GM12878 (cell line): ENCODE measurements around the gene SUPT3H. TPM values are rescaled to one million over a fixed set of nuclear protein-coding genes. Genes with fewer than 3 reads are reported as not detected.

Experiments used
- ATAC-seq: fragments of 200-7000 bp; cut with Tn5 transposase; 3 replicates; pipeline ENCODE4 v1.9.1; 2020; ENCODE audit warnings: mild to moderate bottlenecking, moderate library complexity
- BruUV-seq: library from RNA; stranded (reverse); fragments of 400-500 nt; replicated peaks from 2 replicates; lab custom pipeline; 2021; lab: Mats Ljungman, UMichigan
- CTCF ChIA-PET: fragments of 300-600 bp; sonication (Branson Sonifier 250); formaldehyde crosslinking; extraction: SDS; loops from one replicate; lab custom pipeline; 2021; ENCODE audit warnings: inconsistent platforms; lab: Yijun Ruan, JAX
- POLR2A ChIA-PET: fragments of 350-600 bp; formaldehyde crosslinking; extraction: SDS; loops from one replicate; lab custom pipeline; 2021; ENCODE audit warnings: inconsistent platforms; lab: Charles Lee
- RAD21 ChIA-PET: fragments of 300-600 bp; sonication (Branson Sonifier 250); formaldehyde crosslinking; loops from one replicate; lab custom pipeline; 2023; ENCODE audit warnings: antibody characterized with exemption; ENCODE audit not compliant: unreplicated experiment; lab: Charles Lee
- SMC1A ChIA-PET: fragments of 300-600 bp; sonication (Branson Sonifier 250); formaldehyde crosslinking; loops from one replicate; lab custom pipeline; 2023; ENCODE audit not compliant: unreplicated experiment, uncharacterized antibody; lab: Charles Lee
- DNase-seq: peaks from one replicate; pipeline ENCODE4 v3.0.0-alpha.2; 2011; ENCODE audit warnings: low read depth, low spot score
- FAIRE-seq: peaks from 3 replicates; lab custom pipeline; 2011; peaks lifted over from hg19 to GRCh38; lab: Jason Lieb, UNC
- H2AFZ ChIP-seq: 2 replicates; pipeline ENCODE4 v1.6.0; 2011; ENCODE audit warnings: low read depth, low read length, control low read depth; ENCODE audit not compliant: control insufficient read depth
- H3K27ac ChIP-seq: 2 replicates; pipeline ENCODE4 v1.5.1; 2011; ENCODE audit warnings: control low read depth; ENCODE audit not compliant: control insufficient read depth, insufficient read depth
- H3K27me3 ChIP-seq, 2 experiments: replicated peaks in 1 of 2; 2 replicates each; pipeline versions ENCODE4 v1.6.0 to v1.6.1; 2011; ENCODE audit warnings: low read length in 1 of 2; ENCODE audit not compliant: control insufficient read depth in 2 of 2, insufficient read depth in 2 of 2
- H3K36me3 ChIP-seq, 2 experiments: 2 replicates each; pipeline ENCODE4 v1.5.1; 2011; ENCODE audit warnings: low read length in 1 of 2; ENCODE audit not compliant: control insufficient read depth in 2 of 2, insufficient read depth in 2 of 2
- H3K4me1 ChIP-seq: 2 replicates; pipeline ENCODE4 v1.6.1; 2011; ENCODE audit warnings: mild to moderate bottlenecking, low read length, moderate library complexity, mixed read lengths; ENCODE audit not compliant: control insufficient read depth, insufficient read depth
- H3K4me2 ChIP-seq: 2 replicates; pipeline ENCODE4 v1.6.0; 2011; ENCODE audit warnings: control low read depth; ENCODE audit not compliant: control insufficient read depth, insufficient read depth
- H3K4me3 ChIP-seq: fragments of 200-600 bp; sonication (generic); 2 replicates; pipeline ENCODE4 v1.5.1; 2016
- H3K79me2 ChIP-seq: 2 replicates; pipeline ENCODE4 v1.6.0; 2011; ENCODE audit warnings: low read length; ENCODE audit not compliant: control insufficient read depth, insufficient read depth
- H3K9ac ChIP-seq: 2 replicates; pipeline ENCODE4 v1.8.0; 2011; ENCODE audit warnings: low read length, control low read depth, mixed read lengths; ENCODE audit not compliant: control insufficient read depth, insufficient read depth
- H3K9me3 ChIP-seq: replicated peaks from 3 replicates; pipeline ENCODE4 v1.5.1; 2011; ENCODE audit warnings: mild to moderate bottlenecking, low read length; ENCODE audit not compliant: control insufficient read depth, insufficient read depth
- H4K20me1 ChIP-seq: 2 replicates; pipeline ENCODE4 v1.6.0; 2011; ENCODE audit not compliant: control insufficient read depth, insufficient read depth
- NBN ChIP-seq: fragments of 450-650 bp; IDR thresholded peaks from 2 replicates; pipeline ENCODE4 v1.6.1; 2016
- SREBF2 ChIP-seq: IDR thresholded peaks from 2 replicates; pipeline ENCODE4 v1.6.1; 2012; ENCODE audit warnings: mild to moderate bottlenecking, low read length
- TCF12 ChIP-seq: IDR thresholded peaks from 2 replicates; pipeline ENCODE4 v1.6.1; 2011; ENCODE audit warnings: low read depth, mild to moderate bottlenecking, low read length
- YBX1 ChIP-seq: fragments of 450-650 bp; IDR thresholded peaks from 2 replicates; pipeline ENCODE4 v1.6.1; 2016; ENCODE audit warnings: antibody characterized with exemption
- WGBS: methylation state at CpG from one replicate; pipeline ENCODE4 v1.1.6; 2016; ENCODE audit warnings: low lambda C conversion rate; ENCODE audit not compliant: insufficient replicate concordance, insufficient coverage; ENCODE audit errors: missing lambda C conversion rate; 5-methylcytosine and 5-hydroxymethylcytosine counted together
- in situ Hi-C: fragments of 300-500 bp; cut with MboI; formaldehyde crosslinking; loops from 9 replicates; pipeline ENCODE4 v1.14.3; 2018; ENCODE audit warnings: mixed read lengths
- intact Hi-C: fragments of 100-400 bp; cut with micrococcal nuclease; formaldehyde crosslinking; loops from one replicate; pipeline ENCODE4 v1.14.2; 2022; ENCODE audit not compliant: unreplicated experiment
- polyA plus RNA-seq, 11 experiments: library from polyadenylated mRNA; depleted of rRNA in 4 of 11; unstranded in 6 of 11; stranded (reverse) in 5 of 11; fragments of >200 nt; fragmentation: Nextera tagmentation in 4 of 11; fragmentation: Illumina TruSeq in 1 of 11; extraction: Ambion mirVana in 4 of 11; extraction: Trizol in 1 of 11; gene quantifications; 1 replicate in 1 of 11; 2 replicates in 10 of 11; pipeline versions ENCODE4 v1.2.1 to v1.2.3, GENCODE V29; 2011 to 2016; ENCODE audit warnings: inconsistent platforms in 2 of 11, missing spikeins in 2 of 11, low read depth in 1 of 11
- total RNA-seq, 4 experiments: library from RNA; depleted of rRNA in 3 of 4; stranded (reverse); fragments of >200 nt in 3 of 4; fragmentation: Illumina TruSeq in 1 of 4; extraction: Trizol in 1 of 4; gene quantifications; 2 replicates each; pipeline versions ENCODE4 v1.2.1 to v1.2.3, GENCODE V29; 2013 to 2021
- TF ChIP-seq, protein P1 (sequence below): fragments of 450-650 bp; formaldehyde crosslinking; IDR thresholded peaks from 2 replicates; pipeline ENCODE4 v1.5.0; 2022; ENCODE audit warnings: mild to moderate bottlenecking, missing genetic modification characterization
- TF ChIP-seq, protein P2 (sequence below): IDR thresholded peaks from 2 replicates; pipeline ENCODE4 v1.6.1; 2011; ENCODE audit warnings: borderline replicate concordance, low read depth, mild to moderate bottlenecking, moderate library complexity, mixed read lengths, low read length; ENCODE audit not compliant: insufficient read depth; ENCODE audit errors: extremely low read length

SUPT3H gene
- total and polyA plus RNA-seq, 10 of the 15 experiments (the other 5 are each of a cell fraction or from before 2014, with no cell fraction given), result 0.51 to 3.7 (median 2.0) TPM

DNA sequence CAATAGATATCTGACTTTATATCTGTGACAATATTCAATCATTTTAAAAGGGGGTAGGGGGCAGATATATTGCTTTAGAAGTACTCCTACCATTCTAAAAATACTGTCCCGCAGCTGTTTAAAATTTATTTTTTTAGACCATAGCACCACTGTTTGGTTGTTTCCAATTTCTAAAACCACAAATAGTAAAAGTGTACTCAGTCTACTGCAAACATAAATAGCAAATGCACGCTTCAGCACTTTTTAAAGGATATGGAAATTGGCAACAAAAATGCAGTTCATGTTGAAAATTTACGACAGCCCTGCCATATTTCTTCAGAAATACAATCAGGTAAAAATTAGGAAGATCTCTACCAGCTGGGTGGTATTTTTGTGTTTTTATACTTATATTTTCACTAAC lies 181.6 kb downstream of the SUPT3H start:
- SMC1A ChIA-PET, result interaction anchor here (0.7 to 1.4 kb wide), 3 partner anchors 14 to 519 kb away, joined by 3 to 4 read pairs (median 4); no protein-coding TSS in a partner anchor
- H3K9ac ChIP-seq, result no peak overlapping the region
- TF ChIP-seq, protein P1, sequence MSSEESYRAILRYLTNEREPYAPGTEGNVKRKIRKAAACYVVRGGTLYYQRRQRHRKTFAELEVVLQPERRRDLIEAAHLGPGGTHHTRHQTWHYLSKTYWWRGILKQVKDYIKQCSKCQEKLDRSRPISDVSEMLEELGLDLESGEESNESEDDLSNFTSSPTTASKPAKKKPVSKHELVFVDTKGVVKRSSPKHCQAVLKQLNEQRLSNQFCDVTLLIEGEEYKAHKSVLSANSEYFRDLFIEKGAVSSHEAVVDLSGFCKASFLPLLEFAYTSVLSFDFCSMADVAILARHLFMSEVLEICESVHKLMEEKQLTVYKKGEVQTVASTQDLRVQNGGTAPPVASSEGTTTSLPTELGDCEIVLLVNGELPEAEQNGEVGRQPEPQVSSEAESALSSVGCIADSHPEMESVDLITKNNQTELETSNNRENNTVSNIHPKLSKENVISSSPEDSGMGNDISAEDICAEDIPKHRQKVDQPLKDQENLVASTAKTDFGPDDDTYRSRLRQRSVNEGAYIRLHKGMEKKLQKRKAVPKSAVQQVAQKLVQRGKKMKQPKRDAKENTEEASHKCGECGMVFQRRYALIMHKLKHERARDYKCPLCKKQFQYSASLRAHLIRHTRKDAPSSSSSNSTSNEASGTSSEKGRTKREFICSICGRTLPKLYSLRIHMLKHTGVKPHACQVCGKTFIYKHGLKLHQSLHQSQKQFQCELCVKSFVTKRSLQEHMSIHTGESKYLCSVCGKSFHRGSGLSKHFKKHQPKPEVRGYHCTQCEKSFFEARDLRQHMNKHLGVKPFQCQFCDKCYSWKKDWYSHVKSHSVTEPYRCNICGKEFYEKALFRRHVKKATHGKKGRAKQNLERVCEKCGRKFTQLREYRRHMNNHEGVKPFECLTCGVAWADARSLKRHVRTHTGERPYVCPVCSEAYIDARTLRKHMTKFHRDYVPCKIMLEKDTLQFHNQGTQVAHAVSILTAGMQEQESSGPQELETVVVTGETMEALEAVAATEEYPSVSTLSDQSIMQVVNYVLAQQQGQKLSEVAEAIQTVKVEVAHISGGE (CRISPR knock-in tag), result no peak
- TF ChIP-seq, protein P2, sequence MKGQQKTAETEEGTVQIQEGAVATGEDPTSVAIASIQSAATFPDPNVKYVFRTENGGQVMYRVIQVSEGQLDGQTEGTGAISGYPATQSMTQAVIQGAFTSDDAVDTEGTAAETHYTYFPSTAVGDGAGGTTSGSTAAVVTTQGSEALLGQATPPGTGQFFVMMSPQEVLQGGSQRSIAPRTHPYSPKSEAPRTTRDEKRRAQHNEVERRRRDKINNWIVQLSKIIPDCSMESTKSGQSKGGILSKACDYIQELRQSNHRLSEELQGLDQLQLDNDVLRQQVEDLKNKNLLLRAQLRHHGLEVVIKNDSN, result no peak
- no peak for TF ChIP-seq YBX1
- TF ChIP-seq TCF12, result no peak
- TF ChIP-seq SREBF2, result no peak
- TF ChIP-seq NBN, result no peak
- TF ChIP-seq, all 136 proteins: peak for 0
- intact Hi-C loops (no loop called here), in situ Hi-C loops (no loop called here)
- no peaks in the 10 kb centered on the region for H4K20me1 ChIP-seq
- H3K36me3 ChIP-seq, result no peaks in the 10 kb centered on the region
- no peak overlapping the region for H3K27ac ChIP-seq
- ATAC-seq (no peak), FAIRE-seq (no peak), DNase-seq (no peak)
- no TSS peak for BruUV-seq
- no peak overlapping the region for H3K4me2 ChIP-seq
- 73% methylated on average over 3 of the region's 3 CpGs for WGBS
- no peak overlapping the region for H3K4me3 ChIP-seq
- POLR2A ChIA-PET, result no interaction called here
- H3K9me3 ChIP-seq, result no peaks in the 10 kb centered on the region
- H3K27me3 ChIP-seq, result no peaks in the 10 kb centered on the region
- no peaks in the 10 kb centered on the region for H3K79me2 ChIP-seq
- CTCF ChIA-PET, result interaction anchor here (1.1 kb wide), 1 partner anchor 31 kb away, joined by 3 read pairs; no protein-coding TSS in a partner anchor
- RAD21 ChIA-PET, result no interaction called here
- no peaks in the 10 kb centered on the region for H3K4me1 ChIP-seq
- H2AFZ ChIP-seq, result no peak overlapping the region
